ENCODE data around the gene GABARAPL2.

GABARAPL2 gene

DNA sequence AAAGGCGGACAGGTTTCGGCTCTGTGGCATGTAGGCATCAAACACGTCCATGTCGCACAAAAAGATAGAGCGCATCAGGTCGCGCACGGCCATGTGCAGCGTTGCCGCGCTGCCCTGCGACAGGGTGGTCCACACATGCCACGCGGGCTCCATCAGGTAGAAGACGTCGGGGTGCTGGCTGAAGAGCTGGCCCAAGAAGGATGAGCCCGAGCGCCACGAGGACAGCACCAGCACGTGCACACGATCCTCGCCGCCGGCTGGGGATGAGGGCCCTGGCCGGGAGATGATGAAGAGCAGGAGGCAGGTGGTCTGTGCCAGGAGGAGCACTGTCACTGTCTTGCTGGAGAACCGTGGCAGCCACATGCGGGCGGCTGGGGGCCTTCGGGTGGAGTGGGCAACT, 36.2 kb upstream of the GABARAPL2 start:
- Histone ChIP-seq H3K4me1 (ENCODE audit: control insufficient read depth in 1 of 2, insufficient read depth in 1 of 2, low read depth in 1 of 2, low read length in 1 of 2) (no peaks in the 10 kb centered on the region), H3K36me3 (no peaks in the 10 kb centered on the region), H3K9me3 (no peaks in the 10 kb centered on the region), H3K27ac (no peak overlapping the region), H3K27me3 (no peaks in the 10 kb centered on the region), H3K4me3 (ENCODE audit: low read depth in 1 of 2, low read length in 1 of 2) (no peak overlapping the region)
- TF ChIP-seq CTCF (IDR thresholded peaks at IDR 0.05): no peak

- Histone ChIP-seq H3K36me3 (no peaks in the 10 kb centered on the region), H3K9me3 (no peaks in the 10 kb centered on the region), H3K27me3 (no peaks in the 10 kb centered on the region), H3K4me3 (ENCODE audit: low read depth in 1 of 2, low read length in 1 of 2) (no peak overlapping the region), H3K4me1 (ENCODE audit: control insufficient read depth in 1 of 2, insufficient read depth in 1 of 2, low read depth in 1 of 2, low read length in 1 of 2) (no peaks in the 10 kb centered on the region), H3K27ac (no peak overlapping the region)
- no peak for TF ChIP-seq CTCF (IDR thresholded peaks at IDR 0.05)
These were observed 33.9 kb upstream of the GABARAPL2 start for GRCh38 chr16:75532142-75532765.

DNA sequence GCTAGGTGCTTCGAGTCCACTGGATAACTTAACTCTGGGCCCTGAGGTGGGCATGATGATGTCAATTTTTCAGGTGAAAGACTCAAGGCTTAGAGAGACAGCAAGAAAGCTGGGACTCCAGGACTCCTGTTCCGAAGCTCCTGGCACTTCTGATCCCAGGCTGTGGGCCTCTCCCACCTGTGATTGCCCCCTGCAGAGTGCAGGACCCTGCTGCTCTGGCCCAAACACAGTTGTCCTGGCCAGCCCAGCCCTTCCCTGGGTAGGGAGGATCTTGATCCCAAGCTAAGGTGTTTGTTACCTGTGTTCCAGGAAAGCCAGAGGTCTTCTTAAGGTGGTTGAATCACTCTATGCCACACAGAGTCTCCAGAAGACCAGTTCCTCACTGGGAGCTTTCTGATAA, 33.4 kb upstream of the GABARAPL2 start:
- Histone ChIP-seq H3K27ac (no peak overlapping the region), H3K4me1 (ENCODE audit: control insufficient read depth in 1 of 2, insufficient read depth in 1 of 2, low read depth in 1 of 2, low read length in 1 of 2) (no peaks in the 10 kb centered on the region), H3K27me3 (no peaks in the 10 kb centered on the region), H3K9me3 (no peaks in the 10 kb centered on the region), H3K4me3 (ENCODE audit: low read depth in 1 of 2, low read length in 1 of 2) (no peak overlapping the region), H3K36me3 (no peaks in the 10 kb centered on the region)
- TF ChIP-seq CTCF (IDR thresholded peaks at IDR 0.05): no peak

GRCh38 chr16:75534560-75535205, 31.5 kb upstream of the GABARAPL2 start:
- H3K27ac ChIP-seq: no peak overlapping the region
- no peak for TF ChIP-seq CTCF (IDR thresholded peaks at IDR 0.05)
- H3K27me3 ChIP-seq: no peaks in the 10 kb centered on the region
- no peak overlapping the region for H3K4me3 ChIP-seq (ENCODE audit: low read depth in 1 of 2, low read length in 1 of 2)
- H3K9me3 ChIP-seq: no peaks in the 10 kb centered on the region
- no peaks in the 10 kb centered on the region for H3K4me1 ChIP-seq (ENCODE audit: control insufficient read depth in 1 of 2, insufficient read depth in 1 of 2, low read depth in 1 of 2, low read length in 1 of 2)
- no peaks in the 10 kb centered on the region for H3K36me3 ChIP-seq

DNA sequence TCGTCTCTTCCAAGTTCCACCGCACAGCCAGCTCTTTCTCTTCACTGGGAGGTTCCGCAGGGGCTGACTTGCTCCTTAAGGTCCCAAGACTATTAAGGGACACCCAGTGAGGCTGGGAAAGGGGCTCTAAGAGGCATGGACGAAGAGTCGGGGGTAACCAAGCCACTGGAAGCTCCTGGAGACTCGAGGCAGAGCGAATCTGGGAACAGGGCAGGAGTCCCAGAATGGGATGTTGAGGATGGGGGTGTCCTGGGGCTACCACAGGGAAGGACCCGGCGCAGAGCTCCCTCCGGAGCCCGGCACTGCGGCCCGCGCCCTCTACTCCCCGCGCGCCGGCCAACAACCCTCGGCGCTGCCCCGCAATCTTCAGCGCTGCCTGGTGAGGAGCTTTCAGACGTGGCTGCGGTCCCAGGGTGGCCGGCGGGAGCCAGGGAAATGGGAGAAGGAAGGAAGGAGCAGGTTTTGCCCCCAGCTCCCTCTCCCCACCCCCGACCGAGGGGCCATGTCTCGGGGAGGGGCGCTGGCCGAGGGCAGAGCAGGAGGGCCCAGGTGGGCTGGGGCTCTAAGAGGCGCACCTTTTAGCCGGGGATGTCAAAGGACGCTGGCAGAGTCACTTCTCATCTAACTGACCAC, 30.9 kb upstream of the GABARAPL2 start:
- no peaks in the 10 kb centered on the region for H3K4me1 ChIP-seq (ENCODE audit: control insufficient read depth in 1 of 2, insufficient read depth in 1 of 2, low read depth in 1 of 2, low read length in 1 of 2)
- no peaks in the 10 kb centered on the region for H3K9me3 ChIP-seq
- no peaks in the 10 kb centered on the region for H3K27me3 ChIP-seq
- H3K27ac ChIP-seq: no peak overlapping the region
- no peaks in the 10 kb centered on the region for H3K36me3 ChIP-seq
- no peak overlapping the region for H3K4me3 ChIP-seq (ENCODE audit: low read depth in 1 of 2, low read length in 1 of 2)
- TF ChIP-seq CTCF (IDR thresholded peaks at IDR 0.05): no peak

Measured in neutrophil (primary cell).